Gastroesophageal sphincter (tissue), 3 donors: ENCODE results near the gene PLEKHO2.

Experiments used
- CTCF ChIP-seq, 4 experiments: fragments of 200-600 bp in 2 of 4; fragments of 450-650 bp in 2 of 4; sonication (generic) in 1 of 4; IDR thresholded peaks; one replicate each; pipeline ENCODE4 v1.5.1; 2017 to 2019; ENCODE audit warnings: antibody characterized with exemption in 4 of 4, mild to moderate bottlenecking in 2 of 4, moderate library complexity in 2 of 4
- POLR2A ChIP-seq, 2 donors: fragments of 450-650 bp; IDR thresholded peaks; one replicate each; pipeline ENCODE4 v1.6.1; 2017; ENCODE audit warnings: antibody characterized with exemption in 2 of 2, mild to moderate bottlenecking in 2 of 2, moderate library complexity in 1 of 2
- POLR2AphosphoS5 ChIP-seq: sonication (generic); formaldehyde crosslinking; IDR thresholded peaks from one replicate; pipeline ENCODE4 v1.6.1; 2017; ENCODE audit warnings: antibody characterized with exemption

- no peak for TF ChIP-seq CTCF (IDR thresholded peaks at IDR 0.05)
- TF ChIP-seq POLR2AphosphoS5, result no peak
- no peak for TF ChIP-seq POLR2A (IDR thresholded peaks at IDR 0.05)
Measured at GRCh38 chr15:64816452-64816851, 25.3 kb upstream of the PLEKHO2 start.
